Measurements from ENCODE around the gene VSIG8.

Gene VSIG8

DNA sequence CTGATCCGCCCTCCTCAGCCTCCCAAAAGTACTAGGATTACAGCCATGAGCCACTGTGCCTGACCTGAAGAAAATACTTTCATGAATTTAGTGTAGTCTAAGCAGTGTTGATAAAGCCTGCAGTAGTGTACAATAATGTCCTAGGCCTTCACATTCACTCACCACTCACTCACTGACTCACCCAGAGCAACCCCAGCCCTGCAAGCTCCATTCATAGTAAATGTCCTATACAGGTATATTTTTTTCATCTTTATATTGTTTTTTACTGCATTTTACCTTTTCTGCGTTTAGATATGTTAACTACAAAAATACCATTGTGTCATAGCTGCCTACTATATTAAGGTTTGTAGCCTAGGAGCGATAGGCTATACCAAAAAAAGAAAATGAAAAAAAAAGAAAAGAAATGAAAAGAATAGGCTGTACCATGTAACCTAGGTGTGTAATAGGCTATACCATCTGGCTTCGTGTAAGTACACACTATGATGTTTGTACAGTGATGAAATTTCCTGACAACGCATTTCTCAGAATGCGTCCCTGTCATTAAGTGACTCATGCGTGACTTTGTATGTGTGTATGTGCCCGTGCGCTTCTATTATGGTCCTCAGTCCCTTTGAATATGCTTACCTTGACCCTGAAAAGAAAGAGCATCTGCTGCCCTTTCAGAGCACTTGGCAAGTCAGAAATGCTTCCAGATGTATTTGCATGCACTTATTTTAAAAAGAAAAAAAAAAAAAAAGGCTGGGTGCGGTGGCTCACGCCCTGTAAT is 45.0 kb downstream of the VSIG8 start:
- H3K27ac ChIP-seq (replicated peaks) = no peak overlapping the region
- TF ChIP-seq, protein P1, sequence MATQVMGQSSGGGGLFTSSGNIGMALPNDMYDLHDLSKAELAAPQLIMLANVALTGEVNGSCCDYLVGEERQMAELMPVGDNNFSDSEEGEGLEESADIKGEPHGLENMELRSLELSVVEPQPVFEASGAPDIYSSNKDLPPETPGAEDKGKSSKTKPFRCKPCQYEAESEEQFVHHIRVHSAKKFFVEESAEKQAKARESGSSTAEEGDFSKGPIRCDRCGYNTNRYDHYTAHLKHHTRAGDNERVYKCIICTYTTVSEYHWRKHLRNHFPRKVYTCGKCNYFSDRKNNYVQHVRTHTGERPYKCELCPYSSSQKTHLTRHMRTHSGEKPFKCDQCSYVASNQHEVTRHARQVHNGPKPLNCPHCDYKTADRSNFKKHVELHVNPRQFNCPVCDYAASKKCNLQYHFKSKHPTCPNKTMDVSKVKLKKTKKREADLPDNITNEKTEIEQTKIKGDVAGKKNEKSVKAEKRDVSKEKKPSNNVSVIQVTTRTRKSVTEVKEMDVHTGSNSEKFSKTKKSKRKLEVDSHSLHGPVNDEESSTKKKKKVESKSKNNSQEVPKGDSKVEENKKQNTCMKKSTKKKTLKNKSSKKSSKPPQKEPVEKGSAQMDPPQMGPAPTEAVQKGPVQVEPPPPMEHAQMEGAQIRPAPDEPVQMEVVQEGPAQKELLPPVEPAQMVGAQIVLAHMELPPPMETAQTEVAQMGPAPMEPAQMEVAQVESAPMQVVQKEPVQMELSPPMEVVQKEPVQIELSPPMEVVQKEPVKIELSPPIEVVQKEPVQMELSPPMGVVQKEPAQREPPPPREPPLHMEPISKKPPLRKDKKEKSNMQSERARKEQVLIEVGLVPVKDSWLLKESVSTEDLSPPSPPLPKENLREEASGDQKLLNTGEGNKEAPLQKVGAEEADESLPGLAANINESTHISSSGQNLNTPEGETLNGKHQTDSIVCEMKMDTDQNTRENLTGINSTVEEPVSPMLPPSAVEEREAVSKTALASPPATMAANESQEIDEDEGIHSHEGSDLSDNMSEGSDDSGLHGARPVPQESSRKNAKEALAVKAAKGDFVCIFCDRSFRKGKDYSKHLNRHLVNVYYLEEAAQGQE (IDR thresholded peaks at IDR 0.05; ENCODE audit: insufficient replicate concordance, low read depth) = no peak
- TF ChIP-seq SPI1 (IDR thresholded peaks at IDR 0.05; ENCODE audit: borderline replicate concordance, low read depth) (no peak), POLR2AphosphoS5 (IDR thresholded peaks at IDR 0.05; ENCODE audit: low read depth) (no peak), GABPA (IDR thresholded peaks at IDR 0.05; ENCODE audit: low read depth) (no peak)
- TF ChIP-seq, protein P2, sequence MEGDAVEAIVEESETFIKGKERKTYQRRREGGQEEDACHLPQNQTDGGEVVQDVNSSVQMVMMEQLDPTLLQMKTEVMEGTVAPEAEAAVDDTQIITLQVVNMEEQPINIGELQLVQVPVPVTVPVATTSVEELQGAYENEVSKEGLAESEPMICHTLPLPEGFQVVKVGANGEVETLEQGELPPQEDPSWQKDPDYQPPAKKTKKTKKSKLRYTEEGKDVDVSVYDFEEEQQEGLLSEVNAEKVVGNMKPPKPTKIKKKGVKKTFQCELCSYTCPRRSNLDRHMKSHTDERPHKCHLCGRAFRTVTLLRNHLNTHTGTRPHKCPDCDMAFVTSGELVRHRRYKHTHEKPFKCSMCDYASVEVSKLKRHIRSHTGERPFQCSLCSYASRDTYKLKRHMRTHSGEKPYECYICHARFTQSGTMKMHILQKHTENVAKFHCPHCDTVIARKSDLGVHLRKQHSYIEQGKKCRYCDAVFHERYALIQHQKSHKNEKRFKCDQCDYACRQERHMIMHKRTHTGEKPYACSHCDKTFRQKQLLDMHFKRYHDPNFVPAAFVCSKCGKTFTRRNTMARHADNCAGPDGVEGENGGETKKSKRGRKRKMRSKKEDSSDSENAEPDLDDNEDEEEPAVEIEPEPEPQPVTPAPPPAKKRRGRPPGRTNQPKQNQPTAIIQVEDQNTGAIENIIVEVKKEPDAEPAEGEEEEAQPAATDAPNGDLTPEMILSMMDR (IDR thresholded peaks at IDR 0.05; ENCODE audit: insufficient read depth, low read length) = no peak
- DNase-seq (ENCODE audit: low read depth in 1 of 2, low spot score in 1 of 2) = no peak
- H3K27me3 ChIP-seq (ENCODE audit: insufficient read depth, poor library complexity, severe bottlenecking) = peaks cover 4% of the 10 kb centered on the region
- no peak overlapping the region for H3K4me3 ChIP-seq (replicated peaks; ENCODE audit: insufficient read depth, low read length)

DNA sequence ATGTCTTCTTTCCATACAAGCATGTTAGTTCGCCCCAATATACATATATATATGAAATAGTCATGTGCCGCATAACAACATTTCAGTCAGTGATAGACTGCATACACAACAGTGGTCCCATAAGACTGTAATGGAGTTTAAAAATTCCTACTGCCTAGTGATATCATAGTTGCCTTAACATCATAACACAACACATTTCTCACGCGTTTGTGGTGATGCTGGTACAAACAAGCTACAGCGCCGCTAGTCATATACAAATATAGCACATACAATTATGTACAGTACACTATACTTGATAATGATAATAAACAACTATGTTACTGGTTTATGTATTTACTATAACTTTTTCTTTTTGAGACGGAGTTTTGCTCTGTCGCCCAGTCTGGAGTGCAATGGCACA is 46.5 kb downstream of the VSIG8 start:
- TF ChIP-seq GABPA (IDR thresholded peaks at IDR 0.05; ENCODE audit: low read depth) (no peak), POLR2AphosphoS5 (IDR thresholded peaks at IDR 0.05; ENCODE audit: low read depth) (no peak), SPI1 (IDR thresholded peaks at IDR 0.05; ENCODE audit: borderline replicate concordance, low read depth) (no peak)
- TF ChIP-seq, protein P2 (IDR thresholded peaks at IDR 0.05; ENCODE audit: insufficient read depth, low read length) = no peak
- TF ChIP-seq, protein P1 (IDR thresholded peaks at IDR 0.05; ENCODE audit: insufficient replicate concordance, low read depth) = no peak
- H3K27me3 ChIP-seq (ENCODE audit: insufficient read depth, poor library complexity, severe bottlenecking) = peaks cover 4% of the 10 kb centered on the region
- H3K4me3 ChIP-seq (replicated peaks; ENCODE audit: insufficient read depth, low read length) = no peak overlapping the region
- no peak overlapping the region for H3K27ac ChIP-seq (replicated peaks)
- no peak for DNase-seq (ENCODE audit: low read depth in 1 of 2, low spot score in 1 of 2)

DNA sequence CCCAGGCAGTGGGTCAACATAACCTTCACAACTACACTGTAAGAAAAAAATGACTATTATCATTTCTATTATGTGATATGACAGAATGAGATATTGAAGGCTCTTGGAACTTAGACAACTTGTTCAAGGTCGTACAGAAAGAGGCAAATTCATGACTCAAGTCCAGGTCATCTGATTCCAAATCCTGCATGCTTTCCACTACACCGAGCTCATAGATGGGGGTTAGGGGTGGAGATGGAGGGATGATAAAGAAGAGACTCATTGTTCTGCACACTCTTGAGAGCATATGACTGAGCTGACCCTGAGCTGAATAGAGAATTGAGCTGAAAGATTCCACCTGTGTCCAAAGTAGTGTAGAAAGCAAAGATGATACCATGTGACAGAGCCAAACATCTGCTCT is 57.5 kb downstream of the VSIG8 start:
- Histone ChIP-seq H3K27me3 (ENCODE audit: insufficient read depth, poor library complexity, severe bottlenecking) (peaks cover 6% of the 10 kb centered on the region), H3K27ac (replicated peaks) (no peak overlapping the region), H3K4me3 (replicated peaks; ENCODE audit: insufficient read depth, low read length) (no peak overlapping the region)
- no peak for DNase-seq (ENCODE audit: low read depth in 1 of 2, low spot score in 1 of 2)
- TF ChIP-seq, protein P2 (IDR thresholded peaks at IDR 0.05; ENCODE audit: insufficient read depth, low read length) = no peak
- TF ChIP-seq SPI1 (IDR thresholded peaks at IDR 0.05; ENCODE audit: borderline replicate concordance, low read depth) (no peak), POLR2AphosphoS5 (IDR thresholded peaks at IDR 0.05; ENCODE audit: low read depth) (no peak), GABPA (IDR thresholded peaks at IDR 0.05; ENCODE audit: low read depth) (no peak)
- TF ChIP-seq, protein P1 (IDR thresholded peaks at IDR 0.05; ENCODE audit: insufficient replicate concordance, low read depth) = no peak
